ENCODE results near the gene NAPA. TPM values are rescaled to one million over a fixed set of nuclear protein-coding genes. Genes with fewer than 3 reads are reported as not detected.
"Not testable (repeated sequence)": the region's sequence is repeated elsewhere in the genome, so short reads cannot be mapped to it uniquely, and the experiment has no call there.

NAPA gene
- total RNA-seq, 1 donor from 2014 or later: 52.5 TPM

DNA sequence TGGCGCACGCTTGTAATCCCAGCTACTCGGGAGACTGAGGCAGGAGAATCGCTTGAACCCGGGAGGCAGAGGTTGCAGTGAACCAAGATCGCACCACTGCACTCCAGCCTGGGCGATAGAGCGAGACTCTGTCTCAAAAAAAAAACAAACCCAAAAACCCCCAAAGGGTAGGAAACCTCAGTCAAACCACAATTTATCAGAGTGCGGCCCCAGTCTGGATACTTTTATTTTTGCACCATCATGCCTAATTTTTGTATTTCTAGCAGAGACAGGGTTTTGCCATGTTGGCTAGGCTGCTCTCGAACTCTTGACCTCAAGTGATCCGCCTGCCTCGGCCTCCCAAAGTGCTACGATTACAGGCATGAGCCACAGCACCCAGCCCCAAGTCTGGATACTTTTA, 28.6 kb downstream of the NAPA start:
- DNase-seq: not testable (repeated sequence)

DNA sequence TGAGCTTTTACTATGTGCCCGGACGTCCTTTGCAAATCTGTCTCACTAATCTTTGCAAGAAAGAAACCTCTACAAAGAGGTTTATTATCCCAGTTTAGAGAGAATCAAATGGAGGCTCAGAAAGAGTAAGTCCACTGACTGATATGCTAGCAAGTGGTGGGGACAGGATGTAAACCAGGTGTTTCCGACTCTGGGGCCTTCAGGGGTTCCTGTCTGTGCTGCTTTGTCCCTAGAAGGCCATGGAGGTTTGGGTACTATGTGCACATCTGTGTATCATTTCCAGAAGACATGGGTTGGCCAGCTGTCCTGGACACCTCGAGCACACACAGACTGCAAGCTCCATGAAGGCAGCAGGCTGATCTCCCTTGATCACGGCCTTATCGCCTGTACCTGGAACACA, 29.7 kb downstream of the NAPA start:
- DNase-seq: no peak

- DNase-seq: peak; percentile 93
Observed at GRCh38 chr19:47483800-47484690, 30.8 kb downstream of the NAPA start, which contains the start of gene KPTN. Gene KPTN (minus strand): TSS chr19:47484219. CDS start chr19:47484160, 59 bp downstream.

GRCh38 chr19:47483200-47483599, 31.7 kb downstream of the NAPA start:
- no peak for DNase-seq

- DNase-seq: no peak
Observed at GRCh38 chr19:47481460-47482052, 33.3 kb downstream of the NAPA start.

- DNase-seq: no peak
Observed at GRCh38 chr19:47480658-47481057, 34.2 kb downstream of the NAPA start.

GRCh38 chr19:47479701-47480503, 35.0 kb downstream of the NAPA start:
- no peak for DNase-seq

DNA sequence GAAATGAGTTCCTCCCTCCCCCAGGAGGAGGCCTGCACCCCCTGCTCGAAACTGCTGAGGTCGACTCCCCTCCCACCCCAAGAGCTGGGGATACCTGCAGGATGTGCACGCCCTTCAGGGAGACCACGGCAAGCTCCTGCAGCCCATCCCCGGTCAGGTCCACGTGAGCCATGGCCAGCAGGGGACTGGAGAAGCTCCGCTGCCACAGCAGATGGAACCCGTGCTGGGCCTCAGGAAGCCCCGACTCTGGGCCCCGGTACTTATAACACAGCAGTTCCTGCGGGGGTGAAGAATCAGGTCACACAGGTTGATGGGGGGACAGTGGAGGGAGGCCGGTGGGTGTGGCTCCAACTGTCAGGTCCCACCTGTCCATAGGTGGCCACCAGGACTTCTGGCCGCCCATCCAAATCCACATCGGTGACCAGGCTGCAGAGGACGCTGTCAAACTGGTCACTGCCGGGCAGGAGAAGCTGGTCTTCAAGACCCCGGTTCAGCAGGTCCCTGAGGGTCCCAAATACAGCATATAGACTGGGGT, 38.4 kb downstream of the NAPA start:
- no peak for DNase-seq

- no peak for DNase-seq
Observed at GRCh38 chr19:47475465-47475864, 39.4 kb downstream of the NAPA start.

DNA sequence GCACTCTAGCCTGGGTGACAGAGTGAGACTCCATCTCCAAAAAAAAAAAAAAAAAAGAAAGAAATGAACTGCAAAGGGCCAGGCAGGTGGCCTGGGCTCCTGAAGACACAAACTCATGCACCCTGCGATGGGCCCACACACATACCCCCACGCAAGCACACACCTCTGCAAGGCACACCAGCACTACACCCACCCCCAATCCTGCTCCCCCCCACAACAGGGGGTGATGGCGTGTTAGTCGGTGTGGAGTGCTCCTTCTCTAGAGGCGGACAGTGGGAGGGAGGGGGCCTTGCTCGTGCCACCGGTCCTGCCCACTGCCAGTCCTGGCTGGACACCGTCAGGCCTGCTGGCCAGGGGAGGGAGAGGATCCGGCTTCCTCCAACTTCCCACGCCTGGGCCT, 41.5 kb downstream of the NAPA start:
- no peak for DNase-seq

GRCh38 chr19:47471733-47472457, 43.0 kb downstream of the NAPA start, which contains the start of gene SLC8A2:
Gene SLC8A2 (minus strand): TSS chr19:47471893. CDS start chr19:47466403, 5,490 bp downstream.
- DNase-seq: peak; percentile 87

DNA sequence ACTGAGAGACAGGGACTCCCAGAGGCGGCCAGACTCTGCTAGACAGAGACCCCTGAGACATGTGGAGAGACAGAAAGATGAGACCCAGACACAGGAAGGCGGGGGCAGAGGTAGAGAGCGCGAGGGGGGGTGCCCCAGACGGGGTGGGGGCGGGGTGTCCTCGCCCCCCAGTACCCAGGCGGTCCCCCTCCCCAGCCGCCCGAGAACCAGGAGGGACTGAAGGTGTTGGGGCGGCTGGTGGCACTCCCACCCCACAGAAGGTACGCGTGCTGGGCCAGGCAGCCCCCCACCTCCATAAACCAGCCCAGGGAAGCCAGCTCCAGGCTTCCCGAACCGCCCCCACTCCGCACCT, 43.5 kb downstream of the NAPA start:
- no peak for DNase-seq

GRCh38 chr19:47470447-47471195, 44.2 kb downstream of the NAPA start:
- DNase-seq: no peak

DNA sequence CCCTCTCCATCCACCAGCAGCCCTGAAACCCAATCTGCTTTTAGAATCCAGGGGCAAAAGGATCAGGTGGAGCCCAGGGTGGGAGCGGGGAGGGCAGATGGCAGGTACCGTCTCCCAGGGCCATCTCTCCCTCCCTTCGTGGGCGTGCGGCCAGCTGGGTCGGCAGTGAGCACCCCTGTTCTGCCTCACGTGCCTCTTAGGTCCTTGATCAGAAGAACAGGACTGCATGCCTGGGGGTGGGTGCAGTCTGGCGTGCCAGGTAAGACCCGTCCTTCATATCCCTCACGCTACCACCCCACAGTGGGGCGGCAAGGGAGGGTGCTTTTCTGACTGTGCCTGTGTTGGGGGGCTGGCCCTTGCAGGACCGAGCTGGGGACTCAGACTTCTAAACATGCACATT, 45.1 kb downstream of the NAPA start:
- DNase-seq: no peak

GRCh38 chr19:47469363-47469700, 45.5 kb downstream of the NAPA start:
- no peak for DNase-seq

- no peak for DNase-seq
Observed at GRCh38 chr19:47467914-47468313, 46.9 kb downstream of the NAPA start.

DNA sequence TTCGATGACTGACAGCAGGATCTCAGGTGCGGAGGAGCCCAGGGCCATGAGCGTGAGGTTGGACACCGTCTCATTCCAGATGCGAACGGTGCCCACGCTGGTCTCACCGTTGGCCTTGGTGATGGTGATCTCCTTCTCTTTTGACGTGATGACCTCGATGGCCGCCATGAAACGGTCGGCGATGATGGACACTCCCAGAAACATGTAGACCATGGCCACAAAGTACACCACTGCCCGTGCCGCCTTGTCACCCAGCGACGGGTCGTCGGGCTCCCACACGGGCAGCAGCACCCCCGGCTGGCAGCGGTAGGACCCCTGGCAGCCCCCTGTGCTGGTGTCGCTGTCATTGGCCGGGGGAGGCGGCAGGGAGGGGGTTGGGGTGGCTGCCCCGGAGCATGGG, 48.9 kb downstream of the NAPA start:
- no peak for DNase-seq

DNA sequence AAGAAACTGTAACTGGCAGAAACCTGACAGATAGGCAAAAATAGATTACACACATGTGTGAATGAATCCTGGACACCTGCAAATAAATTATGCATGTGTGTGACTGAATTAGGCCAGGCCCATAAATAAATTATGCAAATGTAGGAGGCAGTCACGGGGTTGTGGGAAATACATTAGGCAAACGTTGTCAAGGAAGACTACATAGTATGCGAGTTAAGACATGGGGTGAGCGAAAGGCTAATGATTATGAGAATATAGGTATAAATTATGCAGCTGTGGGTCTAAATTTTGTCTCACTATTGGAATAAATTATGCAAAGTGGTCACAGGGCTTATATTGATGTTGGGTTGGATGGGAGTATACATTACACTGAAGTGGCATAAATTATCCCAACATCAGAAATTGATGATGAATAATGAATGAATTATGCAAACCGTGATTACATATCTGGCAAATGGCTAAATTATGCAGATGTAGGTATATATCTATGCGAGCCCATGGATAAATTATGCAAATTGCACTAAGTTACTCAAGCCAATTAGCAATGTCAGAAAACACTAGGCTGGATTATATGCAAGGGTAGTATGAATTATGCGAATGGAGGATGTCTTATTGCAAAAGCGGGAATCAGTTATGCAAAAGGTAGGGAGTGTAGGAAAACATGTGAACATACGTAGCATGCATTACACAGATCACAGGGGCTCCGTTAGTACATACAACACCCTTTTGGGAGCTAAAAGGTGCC, 50.0 kb downstream of the NAPA start:
- no peak for DNase-seq

DNA sequence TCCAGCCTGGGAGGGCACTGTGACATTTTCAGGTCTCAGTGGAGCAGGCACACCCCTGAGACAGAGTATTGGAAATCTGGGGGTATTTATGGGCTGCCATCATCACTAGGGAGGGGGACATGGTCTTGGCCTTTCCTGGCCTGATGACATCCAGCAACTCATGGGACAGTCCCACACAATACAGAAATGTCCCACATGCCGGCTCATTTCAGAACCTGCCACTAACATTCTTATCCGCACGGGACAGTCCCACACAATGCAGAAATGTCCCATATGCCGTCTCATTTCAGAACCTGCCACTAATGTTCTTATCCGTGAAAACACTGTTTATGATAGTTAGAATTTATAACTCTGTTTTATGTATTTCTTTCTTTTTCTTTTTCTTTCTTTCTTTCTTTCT, 53.0 kb downstream of the NAPA start:
- DNase-seq: no peak

- no peak for DNase-seq
Observed at GRCh38 chr19:47459477-47459876, 55.4 kb downstream of the NAPA start.

GRCh38 chr19:47458672-47459071, 56.2 kb downstream of the NAPA start:
- no peak for DNase-seq

Data from skin of body (tissue), 2 donors.